Measurements from ENCODE around the gene ANO6. TPM values are rescaled to one million over a fixed set of nuclear protein-coding genes. Genes with fewer than 3 reads are reported as not detected.

The ANO6 gene
- total RNA-seq, 1 experiment from 2014 or later: 34.2 TPM

DNA sequence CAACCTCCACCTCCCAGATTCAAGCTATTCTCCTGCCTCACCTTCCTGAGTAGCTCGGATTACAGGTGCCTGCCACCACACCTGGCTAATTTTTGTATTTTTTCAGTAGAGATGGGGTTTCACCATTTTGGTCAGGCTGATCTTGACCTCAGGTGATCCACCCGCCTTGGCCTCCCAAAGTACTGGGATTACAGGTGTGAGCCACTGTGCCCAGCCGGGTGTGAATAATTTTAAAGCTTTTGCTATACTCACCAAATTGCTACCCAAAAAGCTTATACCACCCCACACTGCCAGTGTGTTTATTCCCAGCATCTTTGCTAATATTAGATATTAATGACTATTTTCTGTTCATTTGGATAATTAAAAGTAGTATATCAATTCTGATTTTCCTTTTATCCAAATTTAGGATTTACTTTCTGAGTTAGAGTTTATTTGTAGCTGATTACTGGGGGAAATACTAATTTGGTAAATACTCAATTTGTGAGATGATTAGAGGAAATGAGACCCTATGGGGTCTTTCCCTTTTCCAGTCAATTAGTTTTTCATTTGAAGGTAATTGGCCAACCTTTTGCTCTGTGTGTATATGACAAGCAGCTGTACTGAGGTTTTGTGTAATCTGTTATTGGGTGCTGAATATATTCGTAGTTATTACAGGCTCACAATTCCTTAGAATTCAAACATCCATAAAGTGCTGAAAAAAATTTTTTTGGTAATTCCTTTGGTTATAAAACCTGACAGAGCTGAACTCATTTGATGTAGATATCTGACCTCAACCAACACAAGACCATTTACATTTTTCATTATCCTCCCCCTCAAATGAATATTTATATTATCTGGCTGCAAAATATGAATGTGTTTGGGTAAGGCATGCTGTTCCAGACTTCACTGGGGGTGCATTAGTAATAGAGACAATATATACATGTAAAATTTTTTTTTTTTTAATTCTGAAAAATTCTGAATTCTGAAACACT, 73.6 kb downstream of the ANO6 start:
- Mint-ChIP-seq H3K27me3 (ENCODE audit: unreplicated experiment) (no peaks in the 10 kb centered on the region), H3K4me3 (ENCODE audit: low read depth, unreplicated experiment) (no peak overlapping the region), H3K4me1 (ENCODE audit: low read depth, unreplicated experiment) (peaks cover 9% of the 10 kb centered on the region), H3K9me3 (ENCODE audit: low read depth, unreplicated experiment) (no peaks in the 10 kb centered on the region), H3K36me3 (ENCODE audit: insufficient read depth, unreplicated experiment) (no peaks in the 10 kb centered on the region), H3K27ac (ENCODE audit: unreplicated experiment) (no peak overlapping the region)
- DNase-seq: no peak
- intact Hi-C loops (cut with micrococcal nuclease; ENCODE audit: unreplicated experiment): no loop called here
- TF ChIP-seq, protein P1, sequence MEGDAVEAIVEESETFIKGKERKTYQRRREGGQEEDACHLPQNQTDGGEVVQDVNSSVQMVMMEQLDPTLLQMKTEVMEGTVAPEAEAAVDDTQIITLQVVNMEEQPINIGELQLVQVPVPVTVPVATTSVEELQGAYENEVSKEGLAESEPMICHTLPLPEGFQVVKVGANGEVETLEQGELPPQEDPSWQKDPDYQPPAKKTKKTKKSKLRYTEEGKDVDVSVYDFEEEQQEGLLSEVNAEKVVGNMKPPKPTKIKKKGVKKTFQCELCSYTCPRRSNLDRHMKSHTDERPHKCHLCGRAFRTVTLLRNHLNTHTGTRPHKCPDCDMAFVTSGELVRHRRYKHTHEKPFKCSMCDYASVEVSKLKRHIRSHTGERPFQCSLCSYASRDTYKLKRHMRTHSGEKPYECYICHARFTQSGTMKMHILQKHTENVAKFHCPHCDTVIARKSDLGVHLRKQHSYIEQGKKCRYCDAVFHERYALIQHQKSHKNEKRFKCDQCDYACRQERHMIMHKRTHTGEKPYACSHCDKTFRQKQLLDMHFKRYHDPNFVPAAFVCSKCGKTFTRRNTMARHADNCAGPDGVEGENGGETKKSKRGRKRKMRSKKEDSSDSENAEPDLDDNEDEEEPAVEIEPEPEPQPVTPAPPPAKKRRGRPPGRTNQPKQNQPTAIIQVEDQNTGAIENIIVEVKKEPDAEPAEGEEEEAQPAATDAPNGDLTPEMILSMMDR (IDR thresholded peaks at IDR 0.05; ENCODE audit: unreplicated experiment): no peak
- BruUV-seq (replicated peaks): no TSS peak
- CTCF ChIA-PET: interaction anchor here (0.7 kb wide), 1 partner anchor 60 kb away, joined by 4 read pairs; no protein-coding TSS in a partner anchor

DNA sequence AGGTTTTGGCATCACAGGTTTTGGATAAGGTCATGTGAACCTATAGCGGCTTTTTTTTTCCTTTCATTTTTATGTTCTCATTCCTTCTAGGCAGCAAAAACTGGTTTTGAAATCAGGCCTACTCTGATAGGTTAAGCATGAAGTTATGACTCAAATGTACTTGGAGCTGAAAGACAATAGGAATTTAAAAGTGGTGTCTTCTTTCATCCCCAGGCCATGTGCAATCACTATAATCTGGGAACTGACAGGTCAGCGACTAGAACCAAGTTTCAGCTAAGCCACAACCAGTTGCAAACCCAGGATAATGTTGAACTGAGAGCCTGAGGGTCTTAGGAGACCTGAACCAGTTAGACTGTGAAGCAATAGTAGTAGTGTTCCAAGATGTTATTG, 74.3 kb downstream of the ANO6 start:
- no peaks in the 10 kb centered on the region for H3K27me3 Mint-ChIP-seq (ENCODE audit: unreplicated experiment)
- no peaks in the 10 kb centered on the region for H3K36me3 Mint-ChIP-seq (ENCODE audit: insufficient read depth, unreplicated experiment)
- intact Hi-C loops (cut with micrococcal nuclease; ENCODE audit: unreplicated experiment): no loop called here
- DNase-seq: no peak
- CTCF ChIA-PET: interaction anchor here (0.6 to 0.7 kb wide), 2 partner anchors 60 to 821 kb away, joined by 4 to 6 read pairs; no protein-coding TSS in a partner anchor
- no peak overlapping the region for H3K27ac Mint-ChIP-seq (ENCODE audit: unreplicated experiment)
- H3K9me3 Mint-ChIP-seq (ENCODE audit: low read depth, unreplicated experiment): no peaks in the 10 kb centered on the region
- H3K4me1 Mint-ChIP-seq (ENCODE audit: low read depth, unreplicated experiment): peaks cover 3% of the 10 kb centered on the region
- TF ChIP-seq, protein P1 (IDR thresholded peaks at IDR 0.05; ENCODE audit: unreplicated experiment): no peak
- BruUV-seq (replicated peaks): no TSS peak
- H3K4me3 Mint-ChIP-seq (ENCODE audit: low read depth, unreplicated experiment): no peak overlapping the region

DNA sequence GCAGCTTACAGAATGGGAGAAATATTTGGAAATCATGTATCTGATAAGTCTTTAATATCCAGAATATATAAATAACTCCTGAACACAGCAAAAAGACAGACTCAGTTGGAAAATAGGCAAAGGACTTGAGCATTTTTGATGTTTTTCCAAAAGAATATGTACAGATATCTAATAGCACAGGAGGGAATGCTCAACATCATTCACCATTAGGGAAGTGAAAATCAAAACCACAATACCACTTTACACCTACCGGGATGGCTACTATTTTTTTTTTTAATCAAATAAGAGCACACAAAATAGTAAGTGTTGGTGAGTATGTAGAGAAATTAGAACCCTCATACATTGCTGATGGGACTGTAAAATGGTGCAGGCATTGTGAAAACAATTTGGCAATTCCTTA, 75.6 kb downstream of the ANO6 start:
- no TSS peak for BruUV-seq (replicated peaks)
- Mint-ChIP-seq H3K4me3 (ENCODE audit: low read depth, unreplicated experiment) (no peak overlapping the region), H3K4me1 (ENCODE audit: low read depth, unreplicated experiment) (no peaks in the 10 kb centered on the region), H3K9me3 (ENCODE audit: low read depth, unreplicated experiment) (no peaks in the 10 kb centered on the region), H3K27ac (ENCODE audit: unreplicated experiment) (no peak overlapping the region), H3K27me3 (ENCODE audit: unreplicated experiment) (no peaks in the 10 kb centered on the region), H3K36me3 (ENCODE audit: insufficient read depth, unreplicated experiment) (no peaks in the 10 kb centered on the region)
- intact Hi-C loops (cut with micrococcal nuclease; ENCODE audit: unreplicated experiment): no loop called here
- CTCF ChIA-PET: no interaction called here
- DNase-seq: no peak
- TF ChIP-seq, protein P1 (IDR thresholded peaks at IDR 0.05; ENCODE audit: unreplicated experiment): no peak

DNA sequence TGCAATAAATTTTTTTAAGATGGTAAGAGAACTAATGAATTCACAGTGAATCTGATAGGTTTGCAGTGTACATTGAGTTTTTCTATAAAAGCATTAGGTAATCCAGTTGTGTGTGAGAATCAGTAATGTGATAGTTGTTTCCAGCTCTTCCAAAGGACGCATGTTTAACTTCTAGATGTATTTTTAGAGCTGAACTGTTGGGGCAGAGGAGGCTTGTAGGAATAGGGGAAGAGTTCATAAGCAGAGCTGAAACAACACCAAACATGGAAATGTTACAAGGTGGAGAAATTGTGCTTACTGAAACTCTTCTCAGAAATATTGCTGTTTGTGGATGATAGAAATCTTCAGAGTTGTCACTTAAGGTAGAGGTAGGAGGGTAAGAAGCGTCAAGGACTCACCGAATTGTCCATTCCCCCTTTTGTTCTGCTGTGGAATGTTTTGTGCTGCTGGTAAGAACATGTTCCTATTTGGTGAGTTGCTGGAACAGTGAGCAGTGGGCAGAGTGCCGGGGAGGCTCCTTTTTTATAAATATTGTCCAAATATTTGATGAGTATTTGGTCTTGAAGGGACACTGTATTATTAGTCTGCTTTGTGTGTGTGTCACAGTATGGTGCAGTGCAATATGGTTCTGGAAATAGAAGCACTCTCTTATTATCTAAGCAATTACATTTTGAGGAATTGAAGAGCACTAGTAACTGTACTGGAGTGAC, 76.7 kb downstream of the ANO6 start:
- BruUV-seq (replicated peaks): no TSS peak
- TF ChIP-seq, protein P1 (IDR thresholded peaks at IDR 0.05; ENCODE audit: unreplicated experiment): no peak
- Mint-ChIP-seq H3K27me3 (ENCODE audit: unreplicated experiment) (no peaks in the 10 kb centered on the region), H3K4me1 (ENCODE audit: low read depth, unreplicated experiment) (no peaks in the 10 kb centered on the region), H3K27ac (ENCODE audit: unreplicated experiment) (no peak overlapping the region), H3K4me3 (ENCODE audit: low read depth, unreplicated experiment) (no peak overlapping the region), H3K36me3 (ENCODE audit: insufficient read depth, unreplicated experiment) (no peaks in the 10 kb centered on the region), H3K9me3 (ENCODE audit: low read depth, unreplicated experiment) (no peaks in the 10 kb centered on the region)
- CTCF ChIA-PET: no interaction called here
- intact Hi-C loops (cut with micrococcal nuclease; ENCODE audit: unreplicated experiment): no loop called here
- DNase-seq: no peak
